ENCODE results near the gene FKBP10. TPM values are rescaled to one million over a fixed set of nuclear protein-coding genes. Genes with fewer than 3 reads are reported as not detected.

The FKBP10 gene
- total RNA-seq: 154 and 155 TPM in 2 replicates
- long read RNA-seq, partial matches to known transcripts: 1 of 2 reads
- long read RNA-seq, other reads (novel, unspliced or antisense): 1 of 2 reads

GRCh38 chr17:41812381-41813151 is at the start of gene FKBP10:
FKBP10 (plus strand) TSS chr17:41813004; CDS start chr17:41813035, 31 bp downstream.
- TF ChIP-seq CTCF (IDR thresholded peaks at IDR 0.05; ENCODE audit: unreplicated experiment): peak; percentile 10
- Mint-ChIP-seq H3K27ac (peak within 1 kb of the TSS; percentile 95), H3K9me3 (ENCODE audit: low read depth) (no peaks in the 10 kb centered on the region)

GRCh38 chr17:41763327-41763726 is 49.5 kb upstream of the FKBP10 start:
- no peaks in the 10 kb centered on the region for H3K9me3 Mint-ChIP-seq (ENCODE audit: low read depth)
- H3K27ac Mint-ChIP-seq: peak overlapping the region; percentile 17
- H3K4me1 Mint-ChIP-seq (ENCODE audit: low read depth): no peaks in the 10 kb centered on the region
- no peak overlapping the region for H3K4me3 Mint-ChIP-seq (ENCODE audit: low read depth)
- H3K36me3 Mint-ChIP-seq (ENCODE audit: insufficient read depth): peaks cover 33% of the 10 kb centered on the region
- no peak for TF ChIP-seq CTCF (IDR thresholded peaks at IDR 0.05; ENCODE audit: unreplicated experiment)
- no peaks in the 10 kb centered on the region for H3K27me3 Mint-ChIP-seq
- DNase-seq (ENCODE audit: low spot score, unreplicated experiment): no peak

More at GRCh38 chr17:41812381-41813151, at the start of gene FKBP10:
- DNase-seq (ENCODE audit: low spot score, unreplicated experiment): peak; percentile 67
- H3K4me1 Mint-ChIP-seq (ENCODE audit: low read depth): peaks cover 19% of the 10 kb centered on the region
- H3K27me3 Mint-ChIP-seq: no peaks in the 10 kb centered on the region
- peak within 1 kb of the TSS; percentile 91 for H3K4me3 Mint-ChIP-seq (ENCODE audit: low read depth)
- peaks cover 3% of the 10 kb centered on the region for H3K36me3 Mint-ChIP-seq (ENCODE audit: insufficient read depth)

GRCh38 chr17:41766135-41766534 is 46.7 kb upstream of the FKBP10 start:
- Mint-ChIP-seq H3K27ac (peak overlapping the region; percentile 91), H3K4me1 (ENCODE audit: low read depth) (no peaks in the 10 kb centered on the region), H3K36me3 (ENCODE audit: insufficient read depth) (peaks cover 30% of the 10 kb centered on the region), H3K4me3 (ENCODE audit: low read depth) (no peak overlapping the region), H3K9me3 (ENCODE audit: low read depth) (no peaks in the 10 kb centered on the region), H3K27me3 (no peaks in the 10 kb centered on the region)
- no peak for TF ChIP-seq CTCF (IDR thresholded peaks at IDR 0.05; ENCODE audit: unreplicated experiment)
- no peak for DNase-seq (ENCODE audit: low spot score, unreplicated experiment)

- Mint-ChIP-seq H3K27ac (no peak overlapping the region), H3K36me3 (ENCODE audit: insufficient read depth) (peaks cover 25% of the 10 kb centered on the region), H3K4me1 (ENCODE audit: low read depth) (peaks cover 3% of the 10 kb centered on the region), H3K4me3 (ENCODE audit: low read depth) (no peak overlapping the region), H3K9me3 (ENCODE audit: low read depth) (no peaks in the 10 kb centered on the region), H3K27me3 (no peaks in the 10 kb centered on the region)
- no peak for DNase-seq (ENCODE audit: low spot score, unreplicated experiment)
- TF ChIP-seq CTCF (IDR thresholded peaks at IDR 0.05; ENCODE audit: unreplicated experiment): no peak
These were observed 45.3 kb upstream of the FKBP10 start for GRCh38 chr17:41767324-41768042.

- no peak overlapping the region for H3K4me3 Mint-ChIP-seq (ENCODE audit: low read depth)
- no peaks in the 10 kb centered on the region for H3K9me3 Mint-ChIP-seq (ENCODE audit: low read depth)
- peaks cover 21% of the 10 kb centered on the region for H3K36me3 Mint-ChIP-seq (ENCODE audit: insufficient read depth)
- DNase-seq (ENCODE audit: low spot score, unreplicated experiment): no peak
- no peaks in the 10 kb centered on the region for H3K27me3 Mint-ChIP-seq
- H3K4me1 Mint-ChIP-seq (ENCODE audit: low read depth): peaks cover 15% of the 10 kb centered on the region
- no peak for TF ChIP-seq CTCF (IDR thresholded peaks at IDR 0.05; ENCODE audit: unreplicated experiment)
- H3K27ac Mint-ChIP-seq: no peak overlapping the region
These were observed 44.0 kb upstream of the FKBP10 start for GRCh38 chr17:41768682-41769288.
